Fibroblast of mammary gland (primary cell): Measurements from ENCODE around the gene RPL10.

ENCODE experiments used
- DNase-seq: peaks from one replicate; pipeline ENCODE4 v3.0.0-alpha.2; 2010; ENCODE audit warnings: low read depth
- H3K4me3 ChIP-seq: 2 replicates; pipeline ENCODE4 v1.5.1; 2011; ENCODE audit warnings: low read depth, mild to moderate bottlenecking, low read length, moderate library complexity; ENCODE audit not compliant: control insufficient read depth
- CTCF ChIP-seq: conservative IDR thresholded peaks from 2 replicates; pipeline ENCODE4 v1.5.1; 2011; ENCODE audit warnings: low read depth, low read length, inconsistent platforms; ENCODE audit not compliant: control insufficient read depth, insufficient read depth

RPL10 gene

GRCh38 chrX:154403192-154403591 lies 5.0 kb downstream of the RPL10 start:
- no peak for DNase-seq
- no peak for TF ChIP-seq CTCF
- H3K4me3 ChIP-seq: no peak overlapping the region

- DNase-seq: no peak
- no peak for TF ChIP-seq CTCF
- H3K4me3 ChIP-seq: no peak overlapping the region
Observed at GRCh38 chrX:154403858-154404257, 5.7 kb downstream of the RPL10 start.

GRCh38 chrX:154404625-154405192 lies 6.5 kb downstream of the RPL10 start:
- DNase-seq: no peak
- no peak overlapping the region for H3K4me3 ChIP-seq
- no peak for TF ChIP-seq CTCF

GRCh38 chrX:154408659-154409221 lies 10.6 kb downstream of the RPL10 start:
- no peak for DNase-seq
- no peak for TF ChIP-seq CTCF
- peak overlapping the region; percentile 47 for H3K4me3 ChIP-seq

GRCh38 chrX:154409222-154409871 lies 11.2 kb downstream of the RPL10 start, which contains the start of gene DNASE1L1:
Gene DNASE1L1, minus strand, starts transcription at chrX:154409254. Its CDS starts 3,686 bp downstream, at chrX:154405568.
- DNase-seq: peak; percentile 87
- H3K4me3 ChIP-seq: peak within 1 kb of the TSS; percentile 47
- no peak for TF ChIP-seq CTCF

- H3K4me3 ChIP-seq: peak overlapping the region; percentile 52
- TF ChIP-seq CTCF: no peak
- DNase-seq: peak; percentile 39
Observed at GRCh38 chrX:154411981-154412340, 13.8 kb downstream of the RPL10 start.
